HepG2 (cell line): Measurements from ENCODE around the gene PBLD. TPM values are rescaled to one million over a fixed set of nuclear protein-coding genes. Genes with fewer than 3 reads are reported as not detected.

Source experiments
- AHDC1 ChIP-seq: sonication (generic); formaldehyde crosslinking; IDR thresholded peaks from 2 replicates; pipeline ENCODE4 v1.5.1; 2020; ENCODE audit warnings: mild to moderate bottlenecking, missing genetic modification reagents, borderline replicate concordance
- FOXO1 ChIP-seq: sonication (generic); formaldehyde crosslinking; IDR thresholded peaks from 2 replicates; pipeline ENCODE4 v1.4.0; 2020; ENCODE audit warnings: missing genetic modification reagents
- PCBP1 ChIP-seq: fragments of 200-400 bp; formaldehyde crosslinking; IDR thresholded peaks from 2 replicates; pipeline ENCODE4 v1.6.1; 2017; ENCODE audit warnings: mild to moderate bottlenecking, low read depth, low read length, borderline replicate concordance
- REL ChIP-seq: sonication (generic); formaldehyde crosslinking; conservative IDR thresholded peaks from 2 replicates; pipeline ENCODE4 v1.8.0; 2022; ENCODE audit warnings: mild to moderate bottlenecking, missing genetic modification reagents, moderate library complexity
- REPIN1 ChIP-seq: sonication (generic); formaldehyde crosslinking; IDR thresholded peaks from 2 replicates; pipeline ENCODE4 v1.8.0; 2022; ENCODE audit warnings: missing genetic modification reagents, low read depth, mild to moderate bottlenecking, borderline replicate concordance
- TAF1 ChIP-seq: sonication (generic); formaldehyde crosslinking; IDR thresholded peaks from 2 replicates; pipeline ENCODE4 v1.4.0; 2020; ENCODE audit warnings: missing genetic modification reagents
- TP53 ChIP-seq: sonication (generic); formaldehyde crosslinking; conservative IDR thresholded peaks from 2 replicates; pipeline ENCODE4 v1.4.0; 2020; ENCODE audit warnings: missing genetic modification reagents
- ZNF737 ChIP-seq: sonication (generic); formaldehyde crosslinking; IDR thresholded peaks from 2 replicates; pipeline ENCODE4 v1.5.0; 2020; ENCODE audit warnings: missing genetic modification reagents, mild to moderate bottlenecking, borderline replicate concordance
- ZNF772 ChIP-seq: sonication (generic); formaldehyde crosslinking; IDR thresholded peaks from 2 replicates; pipeline ENCODE4 v1.5.0; 2020; ENCODE audit warnings: mild to moderate bottlenecking, missing genetic modification reagents
- polyA plus RNA-seq, 8 experiments: library from polyadenylated mRNA; depleted of rRNA in 3 of 8; stranded (reverse) in 7 of 8; unstranded in 1 of 8; fragments of >200 nt; fragmentation: Illumina TruSeq in 4 of 8; extraction: Trizol in 4 of 8; gene quantifications; 2 replicates each; pipeline versions ENCODE4 v1.2.1 to v1.2.3, GENCODE V29; 2011 to 2016; ENCODE audit warnings: low read depth in 4 of 8, missing spikeins in 1 of 8, mixed read lengths in 1 of 8; ENCODE audit not compliant: insufficient read depth in 1 of 8
- total RNA-seq, 5 experiments: library from RNA; depleted of rRNA; stranded (reverse); fragments of >200 nt; fragmentation: Illumina TruSeq; extraction: Trizol; gene quantifications; 2 replicates each; pipeline ENCODE4 v1.2.3, GENCODE V29; 2016; ENCODE audit warnings: low read depth in 1 of 5
- TF ChIP-seq, protein P1 (sequence below): sonication (generic); formaldehyde crosslinking; IDR thresholded peaks from 2 replicates; pipeline ENCODE4 v1.5.1; 2020; ENCODE audit warnings: missing genetic modification reagents, mild to moderate bottlenecking, borderline replicate concordance
- TF ChIP-seq, protein P2 (sequence below): sonication (generic); formaldehyde crosslinking; IDR thresholded peaks from 2 replicates; pipeline ENCODE4 v1.4.0; 2020; ENCODE audit warnings: low read depth, mild to moderate bottlenecking, missing genetic modification reagents
- TF ChIP-seq, protein P3 (sequence below): fragments of 450-650 bp; IDR thresholded peaks from 2 replicates; pipeline ENCODE4 v1.6.1; 2017
- TF ChIP-seq, protein P4 (sequence below): IDR thresholded peaks from 2 replicates; pipeline ENCODE4 v1.6.1; 2018; ENCODE audit warnings: missing genetic modification reagents, mild to moderate bottlenecking, missing compliant biosample characterization
- TF ChIP-seq, protein P5 (sequence below): sonication (generic); formaldehyde crosslinking; conservative IDR thresholded peaks from 2 replicates; pipeline ENCODE4 v1.8.1; 2023; ENCODE audit warnings: missing genetic modification reagents

The PBLD gene
- total and polyA plus RNA-seq, 2 of the 13 experiments (the other 11 are each of a cell fraction or from before 2014, with no cell fraction given): 0.42 to 3.1 TPM

DNA sequence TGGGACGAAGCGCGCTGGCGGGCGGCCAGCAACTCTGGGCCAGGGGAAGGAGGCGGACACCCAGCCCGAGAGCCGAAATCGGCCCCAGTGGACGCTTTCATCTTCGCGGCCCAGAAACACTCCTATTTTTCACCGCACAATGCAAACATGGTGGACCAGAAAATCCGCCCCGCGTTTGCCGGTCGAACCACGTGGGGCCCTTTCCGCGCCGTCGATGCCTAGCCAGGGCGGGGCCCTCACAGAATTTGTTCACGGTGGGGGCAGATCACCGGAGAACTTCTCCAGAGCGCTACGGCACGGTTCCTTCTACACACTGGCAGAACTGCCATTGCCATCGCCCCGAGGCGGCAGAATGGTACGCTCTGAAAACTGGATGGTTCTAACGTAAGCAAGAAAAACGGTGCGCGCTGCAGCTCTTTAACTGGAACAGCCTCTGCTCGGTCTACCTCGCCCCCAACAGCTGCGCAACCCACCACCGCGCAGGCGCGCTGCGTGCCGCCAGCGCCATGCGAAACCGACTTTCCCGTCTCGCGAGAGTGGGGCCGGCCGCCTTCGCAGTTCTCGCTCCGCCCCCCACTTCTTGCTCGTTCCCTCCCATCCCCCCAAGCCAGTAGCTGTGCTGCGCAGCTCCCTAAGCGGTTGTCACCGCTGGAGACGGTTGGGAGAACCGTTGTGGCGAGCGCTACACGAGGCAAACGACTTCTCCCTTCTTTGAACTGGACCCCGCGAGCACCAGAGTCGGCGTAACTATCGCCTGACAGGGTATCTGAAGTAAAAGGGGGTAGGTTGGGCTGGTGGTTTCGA lies 1.1 kb downstream of the PBLD start, which contains the start of gene HNRNPH3 (continued):
- TF ChIP-seq AHDC1 (CRISPR knock-in tag) (peak; percentile 64; the same call in 1 of the 2 replicates), TP53 (CRISPR knock-in tag) (no peak), REL (CRISPR knock-in tag) (peak; percentile 93), ZNF737 (CRISPR knock-in tag) (no peak), REPIN1 (no peak; the same call in 1 of the 2 replicates), PCBP1 (no peak), TAF1 (CRISPR knock-in tag) (peak; percentile 100), FOXO1 (CRISPR knock-in tag) (no peak; the same call in none of the 2 replicates), ZNF772 (peak; percentile 98)
- TF ChIP-seq, protein P1, sequence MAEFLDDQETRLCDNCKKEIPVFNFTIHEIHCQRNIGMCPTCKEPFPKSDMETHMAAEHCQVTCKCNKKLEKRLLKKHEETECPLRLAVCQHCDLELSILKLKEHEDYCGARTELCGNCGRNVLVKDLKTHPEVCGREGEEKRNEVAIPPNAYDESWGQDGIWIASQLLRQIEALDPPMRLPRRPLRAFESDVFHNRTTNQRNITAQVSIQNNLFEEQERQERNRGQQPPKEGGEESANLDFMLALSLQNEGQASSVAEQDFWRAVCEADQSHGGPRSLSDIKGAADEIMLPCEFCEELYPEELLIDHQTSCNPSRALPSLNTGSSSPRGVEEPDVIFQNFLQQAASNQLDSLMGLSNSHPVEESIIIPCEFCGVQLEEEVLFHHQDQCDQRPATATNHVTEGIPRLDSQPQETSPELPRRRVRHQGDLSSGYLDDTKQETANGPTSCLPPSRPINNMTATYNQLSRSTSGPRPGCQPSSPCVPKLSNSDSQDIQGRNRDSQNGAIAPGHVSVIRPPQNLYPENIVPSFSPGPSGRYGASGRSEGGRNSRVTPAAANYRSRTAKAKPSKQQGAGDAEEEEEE (CRISPR knock-in tag): no peak
- TF ChIP-seq, protein P2, sequence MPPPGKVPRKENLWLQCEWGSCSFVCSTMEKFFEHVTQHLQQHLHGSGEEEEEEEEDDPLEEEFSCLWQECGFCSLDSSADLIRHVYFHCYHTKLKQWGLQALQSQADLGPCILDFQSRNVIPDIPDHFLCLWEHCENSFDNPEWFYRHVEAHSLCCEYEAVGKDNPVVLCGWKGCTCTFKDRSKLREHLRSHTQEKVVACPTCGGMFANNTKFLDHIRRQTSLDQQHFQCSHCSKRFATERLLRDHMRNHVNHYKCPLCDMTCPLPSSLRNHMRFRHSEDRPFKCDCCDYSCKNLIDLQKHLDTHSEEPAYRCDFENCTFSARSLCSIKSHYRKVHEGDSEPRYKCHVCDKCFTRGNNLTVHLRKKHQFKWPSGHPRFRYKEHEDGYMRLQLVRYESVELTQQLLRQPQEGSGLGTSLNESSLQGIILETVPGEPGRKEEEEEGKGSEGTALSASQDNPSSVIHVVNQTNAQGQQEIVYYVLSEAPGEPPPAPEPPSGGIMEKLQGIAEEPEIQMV (CRISPR knock-in tag): no peak; the same call in 1 of the 2 replicates
- TF ChIP-seq, protein P3, sequence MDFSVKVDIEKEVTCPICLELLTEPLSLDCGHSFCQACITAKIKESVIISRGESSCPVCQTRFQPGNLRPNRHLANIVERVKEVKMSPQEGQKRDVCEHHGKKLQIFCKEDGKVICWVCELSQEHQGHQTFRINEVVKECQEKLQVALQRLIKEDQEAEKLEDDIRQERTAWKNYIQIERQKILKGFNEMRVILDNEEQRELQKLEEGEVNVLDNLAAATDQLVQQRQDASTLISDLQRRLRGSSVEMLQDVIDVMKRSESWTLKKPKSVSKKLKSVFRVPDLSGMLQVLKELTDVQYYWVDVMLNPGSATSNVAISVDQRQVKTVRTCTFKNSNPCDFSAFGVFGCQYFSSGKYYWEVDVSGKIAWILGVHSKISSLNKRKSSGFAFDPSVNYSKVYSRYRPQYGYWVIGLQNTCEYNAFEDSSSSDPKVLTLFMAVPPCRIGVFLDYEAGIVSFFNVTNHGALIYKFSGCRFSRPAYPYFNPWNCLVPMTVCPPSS: no peak
- TF ChIP-seq, protein P4, sequence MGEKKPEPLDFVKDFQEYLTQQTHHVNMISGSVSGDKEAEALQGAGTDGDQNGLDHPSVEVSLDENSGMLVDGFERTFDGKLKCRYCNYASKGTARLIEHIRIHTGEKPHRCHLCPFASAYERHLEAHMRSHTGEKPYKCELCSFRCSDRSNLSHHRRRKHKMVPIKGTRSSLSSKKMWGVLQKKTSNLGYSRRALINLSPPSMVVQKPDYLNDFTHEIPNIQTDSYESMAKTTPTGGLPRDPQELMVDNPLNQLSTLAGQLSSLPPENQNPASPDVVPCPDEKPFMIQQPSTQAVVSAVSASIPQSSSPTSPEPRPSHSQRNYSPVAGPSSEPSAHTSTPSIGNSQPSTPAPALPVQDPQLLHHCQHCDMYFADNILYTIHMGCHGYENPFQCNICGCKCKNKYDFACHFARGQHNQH (CRISPR knock-in tag): peak; percentile 95
- TF ChIP-seq, protein P5, sequence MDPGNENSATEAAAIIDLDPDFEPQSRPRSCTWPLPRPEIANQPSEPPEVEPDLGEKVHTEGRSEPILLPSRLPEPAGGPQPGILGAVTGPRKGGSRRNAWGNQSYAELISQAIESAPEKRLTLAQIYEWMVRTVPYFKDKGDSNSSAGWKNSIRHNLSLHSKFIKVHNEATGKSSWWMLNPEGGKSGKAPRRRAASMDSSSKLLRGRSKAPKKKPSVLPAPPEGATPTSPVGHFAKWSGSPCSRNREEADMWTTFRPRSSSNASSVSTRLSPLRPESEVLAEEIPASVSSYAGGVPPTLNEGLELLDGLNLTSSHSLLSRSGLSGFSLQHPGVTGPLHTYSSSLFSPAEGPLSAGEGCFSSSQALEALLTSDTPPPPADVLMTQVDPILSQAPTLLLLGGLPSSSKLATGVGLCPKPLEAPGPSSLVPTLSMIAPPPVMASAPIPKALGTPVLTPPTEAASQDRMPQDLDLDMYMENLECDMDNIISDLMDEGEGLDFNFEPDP (CRISPR knock-in tag): no peak
